OCI-LY7 (cell line): Measurements from ENCODE around the gene CAPRIN1. TPM values are rescaled to one million over a fixed set of nuclear protein-coding genes. Genes with fewer than 3 reads are reported as not detected.

Experiments used
- BruUV-seq: library from RNA; stranded (reverse); fragments of 400-500 nt; replicated peaks from 2 replicates; lab custom pipeline; 2021; lab: Mats Ljungman, UMichigan
- CTCF ChIA-PET: fragments of 300-600 bp; sonication (Branson Sonifier 250); formaldehyde crosslinking; loops from one replicate; lab custom pipeline; 2022; ENCODE audit warnings: antibody characterized with exemption; ENCODE audit not compliant: unreplicated experiment; lab: Charles Lee
- POLR2A ChIA-PET: fragments of 300-600 bp; sonication (Branson Sonifier 250); formaldehyde crosslinking; loops from one replicate; lab custom pipeline; 2022; ENCODE audit warnings: antibody characterized with exemption; lab: Charles Lee
- DNase-seq: peaks from one replicate; pipeline ENCODE4 v3.0.0-alpha.2; 2015; ENCODE audit warnings: low spot score
- H2AFZ ChIP-seq: fragments of 200-600 bp; sonication (generic), shearing (Covaris generic); 2 replicates; pipeline ENCODE4 v1.6.1; 2014; ENCODE audit warnings: mild to moderate bottlenecking, antibody characterized with exemption, low read length, moderate library complexity
- H3K27ac ChIP-seq: fragments of 200-600 bp; sonication (generic); 2 replicates; pipeline ENCODE4 v1.5.1; 2014; ENCODE audit warnings: mixed run types, low read depth, mild to moderate bottlenecking, moderate library complexity, low read length, inconsistent platforms; ENCODE audit not compliant: poor library complexity, severe bottlenecking
- H3K36me3 ChIP-seq: fragments of 200-600 bp; sonication (generic); 2 replicates; pipeline ENCODE4 v1.6.1; 2014; ENCODE audit warnings: mild to moderate bottlenecking, antibody characterized with exemption, low read length, moderate library complexity, mixed read lengths; ENCODE audit not compliant: insufficient read depth
- H3K4me1 ChIP-seq: fragments of 200-600 bp; sonication (generic); 2 replicates; pipeline ENCODE4 v1.5.1; 2014; ENCODE audit warnings: mild to moderate bottlenecking, low read length; ENCODE audit not compliant: insufficient read depth, poor library complexity, severe bottlenecking
- H3K4me2 ChIP-seq: fragments of 200-600 bp; sonication (generic); 2 replicates; pipeline ENCODE4 v1.6.1; 2014; ENCODE audit warnings: mild to moderate bottlenecking, low read length
- H3K4me3 ChIP-seq: fragments of 200-600 bp; sonication (generic); 2 replicates; pipeline ENCODE4 v1.5.1; 2014; ENCODE audit warnings: mild to moderate bottlenecking, low read depth, low read length; ENCODE audit not compliant: poor library complexity, severe bottlenecking
- H3K79me2 ChIP-seq: fragments of 200-600 bp; sonication (generic); 2 replicates; pipeline ENCODE4 v1.6.1; 2016; ENCODE audit warnings: low read depth, mild to moderate bottlenecking, low read length, moderate library complexity, mixed read lengths; ENCODE audit not compliant: insufficient read depth
- H3K9me2 ChIP-seq: fragments of 200-600 bp; sonication (generic); 2 replicates; pipeline ENCODE4 v1.6.1; 2016; ENCODE audit warnings: mild to moderate bottlenecking, low read length, mixed read lengths; ENCODE audit not compliant: insufficient read depth
- H3K9me3 ChIP-seq: fragments of 200-600 bp; sonication (generic); 2 replicates; pipeline ENCODE4 v1.6.1; 2014; ENCODE audit warnings: mild to moderate bottlenecking, mixed run types, low read length, mixed read lengths
- H4K20me1 ChIP-seq: fragments of 200-600 bp; sonication (generic); 2 replicates; pipeline ENCODE4 v1.6.1; 2014; ENCODE audit warnings: mild to moderate bottlenecking, antibody characterized with exemption, low read length, moderate library complexity, mixed read lengths; ENCODE audit not compliant: insufficient read depth
- EZH2phosphoT487 ChIP-seq: fragments of 200-600 bp; sonication (generic); IDR thresholded peaks from 2 replicates; pipeline ENCODE4 v1.6.1; 2018; ENCODE audit warnings: low read depth, borderline replicate concordance, mild to moderate bottlenecking, mixed run types, antibody characterized with exemption, low read length, moderate library complexity, mixed read lengths
- intact Hi-C: fragments of 100-400 bp; cut with micrococcal nuclease; formaldehyde crosslinking; loops from one replicate; pipeline ENCODE4 v1.10.0; 2022; ENCODE audit not compliant: unreplicated experiment
- total RNA-seq, 2 experiments: library from RNA; depleted of rRNA in 1 of 2; stranded (reverse); fragments of >200 nt in 1 of 2; shearing (Covaris generic) in 1 of 2; gene quantifications; 2 replicates each; pipeline ENCODE4 v1.2.3, GENCODE V29; 2014 to 2022
- TF ChIP-seq, protein P1 (sequence below): fragments of 200-600 bp; sonication (generic); conservative IDR thresholded peaks from 2 replicates; pipeline ENCODE4 v1.5.1; 2014; ENCODE audit warnings: mild to moderate bottlenecking, antibody characterized with exemption, low read length, moderate library complexity, mixed read lengths

The CAPRIN1 gene
- total RNA-seq, 2 experiments from 2014 or later = 259 to 286 TPM

DNA sequence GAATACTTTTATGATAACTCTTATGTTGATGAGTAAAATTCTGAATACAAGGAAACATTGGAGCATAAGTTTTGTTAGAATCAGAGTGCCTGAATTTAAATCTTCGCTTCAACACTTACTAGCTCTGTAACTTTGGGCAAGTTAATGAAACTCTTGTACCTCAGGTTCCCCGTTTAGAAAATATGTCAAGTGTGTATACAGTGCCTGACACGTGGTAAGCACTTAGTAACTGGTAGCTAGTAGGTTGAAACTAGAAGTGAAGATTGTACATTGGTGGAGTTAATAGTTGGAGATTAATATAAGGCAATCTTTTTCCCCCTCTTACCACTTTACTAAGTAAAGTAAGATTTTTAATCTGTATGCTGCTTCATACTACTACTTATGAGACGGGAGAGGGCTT is 29.1 kb downstream of the CAPRIN1 start:
- Histone ChIP-seq H4K20me1 (peaks cover 16% of the 10 kb centered on the region; the same call in 1 of the 2 replicates), H2AFZ (no peak overlapping the region), H3K9me3 (no peaks in the 10 kb centered on the region), H3K4me1 (peaks cover under 1% of the 10 kb centered on the region), H3K36me3 (peaks cover 99% of the 10 kb centered on the region), H3K4me3 (no peak overlapping the region), H3K79me2 (peaks cover 58% of the 10 kb centered on the region; the same call in 1 of the 2 replicates), H3K9me2 (no peaks in the 10 kb centered on the region), H3K27ac (no peak overlapping the region), H3K4me2 (no peak overlapping the region)
- TF ChIP-seq, protein P1, sequence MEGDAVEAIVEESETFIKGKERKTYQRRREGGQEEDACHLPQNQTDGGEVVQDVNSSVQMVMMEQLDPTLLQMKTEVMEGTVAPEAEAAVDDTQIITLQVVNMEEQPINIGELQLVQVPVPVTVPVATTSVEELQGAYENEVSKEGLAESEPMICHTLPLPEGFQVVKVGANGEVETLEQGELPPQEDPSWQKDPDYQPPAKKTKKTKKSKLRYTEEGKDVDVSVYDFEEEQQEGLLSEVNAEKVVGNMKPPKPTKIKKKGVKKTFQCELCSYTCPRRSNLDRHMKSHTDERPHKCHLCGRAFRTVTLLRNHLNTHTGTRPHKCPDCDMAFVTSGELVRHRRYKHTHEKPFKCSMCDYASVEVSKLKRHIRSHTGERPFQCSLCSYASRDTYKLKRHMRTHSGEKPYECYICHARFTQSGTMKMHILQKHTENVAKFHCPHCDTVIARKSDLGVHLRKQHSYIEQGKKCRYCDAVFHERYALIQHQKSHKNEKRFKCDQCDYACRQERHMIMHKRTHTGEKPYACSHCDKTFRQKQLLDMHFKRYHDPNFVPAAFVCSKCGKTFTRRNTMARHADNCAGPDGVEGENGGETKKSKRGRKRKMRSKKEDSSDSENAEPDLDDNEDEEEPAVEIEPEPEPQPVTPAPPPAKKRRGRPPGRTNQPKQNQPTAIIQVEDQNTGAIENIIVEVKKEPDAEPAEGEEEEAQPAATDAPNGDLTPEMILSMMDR = no peak
- no peak for TF ChIP-seq EZH2phosphoT487
- CTCF ChIA-PET = no interaction called here
- intact Hi-C loops = no loop called here
- no TSS peak for BruUV-seq
- POLR2A ChIA-PET = interaction anchor here (0.6 to 1.4 kb wide), 8 partner anchors 8 to 350 kb away, joined by 3 to 9 read pairs (median 4); partner anchors contain the start of gene CAPRIN1
- no peak for DNase-seq

DNA sequence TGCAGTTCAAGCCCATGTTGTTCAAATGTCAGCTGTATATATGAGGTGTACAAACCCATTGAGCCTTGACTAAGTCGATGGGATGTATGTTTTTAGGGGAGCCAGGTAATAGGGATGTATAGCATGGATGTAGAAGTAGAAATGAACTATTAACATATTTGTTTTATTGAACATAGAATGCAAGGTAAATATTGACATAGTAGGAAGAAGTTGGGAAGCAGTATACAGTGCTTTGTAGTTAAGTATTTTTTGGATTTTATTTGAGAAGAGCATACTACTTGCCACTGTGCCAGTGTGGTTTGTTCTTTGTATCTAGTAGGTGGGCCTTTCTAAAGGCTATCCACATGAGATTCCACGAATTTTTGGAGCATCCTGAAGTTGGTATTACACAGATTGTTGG is 33.1 kb downstream of the CAPRIN1 start:
- TF ChIP-seq, protein P1 = no peak
- TF ChIP-seq EZH2phosphoT487 = no peak
- H3K4me3 ChIP-seq = no peak overlapping the region
- H3K9me3 ChIP-seq = no peaks in the 10 kb centered on the region
- POLR2A ChIA-PET = interaction anchor here (0.6 to 2.4 kb wide), 7 partner anchors 8 to 25 kb away, joined by 3 to 10 read pairs (median 4); no protein-coding TSS in a partner anchor
- H2AFZ ChIP-seq = no peak overlapping the region
- no TSS peak for BruUV-seq
- H3K4me1 ChIP-seq = peaks cover 8% of the 10 kb centered on the region
- H3K4me2 ChIP-seq = no peak overlapping the region
- peaks cover 99% of the 10 kb centered on the region for H3K36me3 ChIP-seq
- 0 out of 2 replicates have a peak, but pooled peaks cover 6% of the 10 kb centered on the region for H4K20me1 ChIP-seq
- CTCF ChIA-PET = no interaction called here
- no peak for DNase-seq
- no peaks in the 10 kb centered on the region for H3K9me2 ChIP-seq
- peaks cover 40% of the 10 kb centered on the region; the same call in 1 of the 2 replicates for H3K79me2 ChIP-seq
- H3K27ac ChIP-seq = no peak overlapping the region
- intact Hi-C loops = no loop called here

DNA sequence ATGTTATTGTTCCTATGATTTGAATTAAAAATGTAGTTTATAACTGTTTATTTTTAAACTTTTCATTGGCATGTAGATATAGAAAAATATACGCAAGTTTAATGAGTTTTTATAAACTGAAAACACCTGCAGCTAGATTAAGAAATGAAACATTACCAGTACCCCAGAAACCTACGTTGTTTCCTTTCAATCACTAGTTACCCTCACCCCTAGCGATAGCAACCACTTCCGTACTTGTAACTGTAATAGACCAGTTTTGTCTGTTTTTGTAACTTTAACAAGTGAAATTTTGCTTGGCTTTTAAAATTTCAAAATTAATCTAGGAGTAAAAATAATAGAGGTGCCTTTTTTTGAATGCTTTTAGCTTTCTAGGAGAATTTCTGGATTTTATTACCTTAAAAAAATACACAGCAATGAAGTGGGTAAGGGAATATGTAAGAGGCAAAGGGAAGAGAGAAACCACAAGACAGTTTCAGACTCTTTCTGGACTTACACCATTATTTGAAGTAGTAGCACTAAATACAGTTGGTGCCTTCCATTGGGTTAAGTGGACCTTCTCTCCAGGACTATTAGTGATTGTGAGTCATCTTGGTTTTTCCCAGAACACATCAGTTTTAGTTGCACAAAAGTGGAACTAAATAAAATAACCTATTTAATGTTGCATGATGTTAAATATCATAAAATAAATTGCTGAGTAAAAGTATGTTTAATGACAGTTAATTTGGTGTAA is 35.2 kb downstream of the CAPRIN1 start:
- DNase-seq = no peak
- peaks cover 8% of the 10 kb centered on the region for H3K4me1 ChIP-seq
- H4K20me1 ChIP-seq = peaks cover 16% of the 10 kb centered on the region; the same call in 1 of the 2 replicates
- CTCF ChIA-PET = no interaction called here
- H3K27ac ChIP-seq = peak overlapping the region; percentile 47
- intact Hi-C loops = no loop called here
- H2AFZ ChIP-seq = no peak overlapping the region
- POLR2A ChIA-PET = interaction anchor here (2.4 kb wide), 2 partner anchors 10 kb away, joined by 10 to 13 read pairs; no protein-coding TSS in a partner anchor
- peaks cover 57% of the 10 kb centered on the region; the same call in 1 of the 2 replicates for H3K79me2 ChIP-seq
- no peak overlapping the region for H3K4me2 ChIP-seq
- H3K4me3 ChIP-seq = no peak overlapping the region
- H3K36me3 ChIP-seq = peaks cover 99% of the 10 kb centered on the region
- no peaks in the 10 kb centered on the region for H3K9me2 ChIP-seq
- no peak for TF ChIP-seq EZH2phosphoT487
- no peaks in the 10 kb centered on the region for H3K9me3 ChIP-seq
- BruUV-seq = no TSS peak
